ENCODE measurements around the gene RALGPS1. TPM values are rescaled to one million over a fixed set of nuclear protein-coding genes. Genes with fewer than 3 reads are reported as not detected.

The RALGPS1 gene
- total and polyA plus RNA-seq, 2 of the 8 experiments (the other 6 are each of a cell fraction or from before 2014, with no cell fraction given): 20.0 to 23.5 TPM

DNA sequence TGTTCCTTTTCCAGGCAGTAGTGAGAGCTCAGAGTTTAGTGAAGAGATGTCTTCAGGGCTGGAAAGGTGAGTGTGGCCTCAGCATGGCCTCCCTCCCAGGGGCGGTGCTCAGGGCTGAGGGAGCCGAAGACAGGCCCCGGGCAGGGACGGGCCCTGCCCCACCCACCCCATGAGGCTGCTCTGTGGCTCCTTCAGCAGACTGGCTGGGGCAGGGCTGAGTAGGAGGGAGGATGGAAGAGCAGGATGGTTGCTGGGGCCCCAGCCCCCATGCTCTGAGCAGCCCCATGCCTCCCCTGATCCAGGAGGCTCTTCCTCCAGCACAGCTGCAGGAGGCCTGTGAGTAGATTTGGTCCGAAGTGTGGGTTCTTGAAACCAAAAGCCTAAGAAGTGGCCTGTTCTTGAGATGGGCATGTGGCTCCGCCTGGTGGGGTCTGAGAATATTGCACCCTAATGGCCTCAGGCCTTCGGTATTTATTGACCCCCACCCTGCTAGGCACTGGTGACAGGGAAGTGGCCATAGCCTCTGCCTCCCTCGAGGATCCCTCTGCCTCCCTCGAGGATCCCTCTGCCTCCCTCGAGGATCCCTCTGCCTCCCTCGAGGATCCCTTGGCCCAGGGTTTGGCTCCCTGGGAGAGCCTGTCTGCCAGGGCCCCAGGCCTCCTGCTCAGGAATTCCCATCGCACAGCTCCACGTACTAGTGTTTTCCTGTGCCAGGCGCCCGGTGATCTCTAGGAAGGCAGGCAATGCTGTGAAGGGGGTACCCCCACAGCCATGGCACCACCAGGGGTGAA is 284.6 kb downstream of the RALGPS1 start (continued):
- TF ChIP-seq, protein P1, sequence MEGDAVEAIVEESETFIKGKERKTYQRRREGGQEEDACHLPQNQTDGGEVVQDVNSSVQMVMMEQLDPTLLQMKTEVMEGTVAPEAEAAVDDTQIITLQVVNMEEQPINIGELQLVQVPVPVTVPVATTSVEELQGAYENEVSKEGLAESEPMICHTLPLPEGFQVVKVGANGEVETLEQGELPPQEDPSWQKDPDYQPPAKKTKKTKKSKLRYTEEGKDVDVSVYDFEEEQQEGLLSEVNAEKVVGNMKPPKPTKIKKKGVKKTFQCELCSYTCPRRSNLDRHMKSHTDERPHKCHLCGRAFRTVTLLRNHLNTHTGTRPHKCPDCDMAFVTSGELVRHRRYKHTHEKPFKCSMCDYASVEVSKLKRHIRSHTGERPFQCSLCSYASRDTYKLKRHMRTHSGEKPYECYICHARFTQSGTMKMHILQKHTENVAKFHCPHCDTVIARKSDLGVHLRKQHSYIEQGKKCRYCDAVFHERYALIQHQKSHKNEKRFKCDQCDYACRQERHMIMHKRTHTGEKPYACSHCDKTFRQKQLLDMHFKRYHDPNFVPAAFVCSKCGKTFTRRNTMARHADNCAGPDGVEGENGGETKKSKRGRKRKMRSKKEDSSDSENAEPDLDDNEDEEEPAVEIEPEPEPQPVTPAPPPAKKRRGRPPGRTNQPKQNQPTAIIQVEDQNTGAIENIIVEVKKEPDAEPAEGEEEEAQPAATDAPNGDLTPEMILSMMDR (IDR thresholded peaks at IDR 0.05; ENCODE audit: control extremely low read depth in 1 of 3, insufficient read depth in 1 of 3, low read depth in 1 of 3, low read length in 3 of 3): peak; percentile 79 to 94 (median 93)
- TF ChIP-seq MAFK (IDR thresholded peaks at IDR 0.05; ENCODE audit: low read depth, low read length) (no peak), SIN3A (conservative IDR thresholded peaks at IDR 0.05 in 1 of 2, IDR thresholded peaks at IDR 0.05 in 1 of 2; ENCODE audit: low read depth in 1 of 2, low read length in 2 of 2) (0 out of 4 replicates have a peak, but pooled peaks of 1 of the 2 experiments have one; percentile 39), RAD21 (IDR thresholded peaks at IDR 0.05 in 1 of 2, conservative IDR thresholded peaks at IDR 0.05 in 1 of 2; ENCODE audit: low read depth in 2 of 2, low read length in 2 of 2) (peak; percentile 97 to 99)

Data from H1 (cell line).